ENCODE measurements around the gene ZNF184.
A peak's percentile ranks its signal among the peaks of the same experiment; 100 is the strongest.
"Not testable (repeated sequence)": the region's sequence is repeated elsewhere in the genome, so short reads cannot be mapped to it uniquely, and the experiment has no call there.

The ZNF184 gene

DNA sequence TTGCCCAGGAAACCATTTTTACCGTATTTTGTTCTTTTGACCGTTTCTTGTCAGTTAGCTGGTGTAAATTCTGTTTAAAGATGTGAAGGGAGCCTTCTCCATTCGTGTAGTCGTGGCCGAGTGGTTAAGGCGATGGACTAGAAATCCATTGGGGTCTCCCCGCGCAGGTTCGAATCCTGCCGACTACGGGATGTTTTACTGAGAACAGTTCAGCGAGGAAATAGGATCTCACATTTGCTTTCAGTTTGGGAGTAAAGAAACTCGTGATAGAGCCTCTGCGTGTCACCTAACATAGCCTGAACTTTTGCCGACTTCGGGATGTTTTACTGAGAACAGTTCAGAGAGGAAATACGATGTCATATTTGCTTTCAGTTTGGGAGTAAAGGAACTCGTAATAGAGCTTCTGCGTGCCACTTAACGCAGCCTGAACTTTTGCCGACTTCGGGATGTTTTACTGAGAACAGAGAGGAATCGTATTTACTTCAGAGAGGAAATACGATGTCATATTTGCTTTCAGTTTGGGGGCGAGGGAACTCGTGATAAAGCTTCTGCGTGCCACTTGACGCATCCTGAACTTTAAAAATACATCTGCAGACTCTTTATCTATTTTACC is 5.9 kb upstream of the ZNF184 start:
- peak; percentile 92 to 93 for DNase-seq

DNA sequence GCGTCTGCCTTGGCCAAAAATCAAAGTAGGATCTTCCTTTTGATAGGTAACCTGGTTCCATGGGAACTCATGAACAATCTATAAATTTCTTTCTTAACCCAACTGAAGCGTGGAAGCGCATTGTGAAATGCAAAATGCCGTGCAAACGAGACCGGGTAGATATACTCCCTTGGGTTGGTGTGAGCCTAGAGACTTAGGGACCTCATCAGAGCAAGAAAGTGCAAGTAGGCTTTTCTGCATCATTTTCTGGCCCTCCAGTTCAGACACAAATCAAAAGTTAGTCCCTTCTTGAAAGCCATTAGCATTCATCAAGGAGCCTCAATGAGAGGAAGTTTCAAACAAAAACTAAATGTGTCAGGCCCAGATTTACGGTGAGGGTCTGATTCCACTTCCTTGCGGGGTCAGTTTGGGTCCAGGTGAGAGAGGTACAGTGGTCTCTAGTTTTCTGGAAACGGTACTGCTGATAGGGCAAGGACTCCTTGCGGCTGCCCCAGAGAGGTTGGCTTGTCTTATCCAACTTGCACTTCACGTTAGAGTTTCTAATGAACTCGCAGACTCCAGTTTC is 5.3 kb upstream of the ZNF184 start:
- peak in 1 of 2 donors; percentile 3 for DNase-seq

DNA sequence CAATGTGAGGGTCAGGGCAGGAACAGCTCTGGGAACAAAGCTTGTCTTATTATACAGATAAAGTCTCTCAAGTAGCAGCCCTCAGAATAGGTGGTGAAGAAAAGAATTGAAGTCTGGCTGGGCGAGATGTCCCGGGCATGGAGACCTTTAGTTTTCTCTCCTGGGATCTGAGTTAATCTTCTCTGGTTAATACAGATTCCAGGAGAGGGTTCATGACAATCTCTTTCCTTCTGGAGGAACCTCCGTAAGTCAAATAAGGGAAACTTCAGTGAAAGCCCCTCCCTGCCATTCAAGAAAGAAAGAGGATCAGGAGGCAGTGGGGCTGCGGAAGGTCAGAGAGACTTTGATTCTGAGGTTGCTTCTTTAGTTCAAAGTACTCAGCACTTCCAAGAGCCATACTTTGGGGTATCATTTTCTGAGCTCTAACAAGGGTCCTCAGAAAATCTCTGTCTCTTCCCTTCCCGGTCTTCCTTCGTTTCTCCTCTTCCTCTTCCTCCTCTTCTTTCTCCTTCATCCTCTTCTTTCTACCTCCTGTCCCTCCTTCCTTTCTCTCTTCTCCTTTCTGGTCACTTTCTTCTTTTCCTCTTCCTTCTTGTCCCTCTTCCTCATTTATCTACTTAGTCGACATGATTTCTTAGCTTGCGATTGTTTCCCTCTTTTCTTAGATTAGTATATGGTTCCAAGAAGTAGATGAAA is 4.6 kb upstream of the ZNF184 start:
- no peak for DNase-seq

DNA sequence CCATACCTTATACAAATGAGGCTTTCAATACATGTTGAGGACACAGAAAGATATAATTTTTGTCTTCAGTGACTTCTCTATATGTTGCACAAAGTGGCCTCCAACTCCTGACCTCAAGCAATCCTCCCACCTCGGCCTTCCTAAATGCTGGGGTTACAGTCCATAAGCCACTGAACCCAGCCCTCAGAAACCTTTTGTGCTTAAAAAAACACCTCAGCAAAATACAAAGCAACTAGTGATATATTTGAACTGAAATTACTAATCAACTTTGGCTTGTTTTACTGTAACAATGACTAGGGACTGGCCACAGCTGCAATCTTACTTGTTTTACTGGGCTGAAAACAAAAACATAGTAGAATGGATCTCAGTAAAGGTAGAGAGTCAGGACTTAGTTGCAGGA is 3.2 kb upstream of the ZNF184 start:
- DNase-seq, result no peak

DNA sequence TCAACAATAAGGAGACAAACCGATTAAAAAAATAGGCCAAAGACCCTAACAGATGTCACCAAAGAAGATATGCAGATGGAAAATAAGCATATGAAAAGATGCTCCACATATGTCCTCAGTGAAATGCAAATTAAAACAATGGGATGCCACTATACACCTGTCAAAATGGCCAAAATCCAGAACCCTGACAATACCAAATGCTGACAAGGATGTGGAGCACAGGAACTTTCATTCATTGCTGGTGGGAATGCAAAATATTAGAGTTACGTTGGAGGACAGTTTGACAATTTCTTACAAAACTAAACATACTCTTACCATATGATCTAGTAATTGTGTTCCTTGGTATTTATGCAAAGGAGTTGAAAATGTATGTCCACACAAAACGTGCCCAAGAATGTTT is 1.8 kb upstream of the ZNF184 start:
- no peak for DNase-seq

DNA sequence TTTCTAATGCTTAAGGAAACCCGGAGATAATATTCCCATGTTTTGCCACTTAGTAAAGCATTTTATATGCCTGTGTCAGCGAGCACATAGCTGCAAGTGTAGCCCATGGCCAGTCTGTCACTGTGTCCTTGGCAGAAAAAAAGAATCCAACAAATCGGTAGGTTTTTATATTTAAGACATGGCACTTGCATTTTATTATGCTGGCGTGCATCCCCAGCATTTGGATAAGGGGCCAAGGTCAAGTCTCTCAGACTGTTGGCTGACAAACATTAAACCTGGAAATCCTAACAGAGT is 1.2 kb upstream of the ZNF184 start:
- no peak for DNase-seq

DNA sequence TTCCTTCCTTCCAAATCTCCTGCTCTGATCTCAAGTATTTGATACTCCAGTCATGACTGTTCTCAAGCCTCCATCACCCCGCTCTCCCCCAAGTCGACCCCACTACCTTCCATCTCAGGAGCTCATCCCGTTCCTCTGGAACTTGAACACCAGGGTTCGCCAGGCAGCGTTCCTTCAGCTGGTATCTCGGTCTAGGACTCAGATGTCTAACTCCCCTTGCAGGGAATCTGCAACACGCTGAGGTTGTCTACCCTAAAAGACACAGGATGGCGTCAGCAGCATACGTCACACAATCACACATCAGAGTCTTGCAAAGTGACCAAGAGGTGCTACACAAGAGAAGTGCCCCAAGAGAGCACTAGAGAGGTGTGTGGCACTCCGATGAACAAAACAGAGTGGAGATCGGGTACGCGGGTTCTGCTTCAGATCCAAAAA is 706 bp downstream of the ZNF184 start:
- DNase-seq, result peak; percentile 36 to 43

DNA sequence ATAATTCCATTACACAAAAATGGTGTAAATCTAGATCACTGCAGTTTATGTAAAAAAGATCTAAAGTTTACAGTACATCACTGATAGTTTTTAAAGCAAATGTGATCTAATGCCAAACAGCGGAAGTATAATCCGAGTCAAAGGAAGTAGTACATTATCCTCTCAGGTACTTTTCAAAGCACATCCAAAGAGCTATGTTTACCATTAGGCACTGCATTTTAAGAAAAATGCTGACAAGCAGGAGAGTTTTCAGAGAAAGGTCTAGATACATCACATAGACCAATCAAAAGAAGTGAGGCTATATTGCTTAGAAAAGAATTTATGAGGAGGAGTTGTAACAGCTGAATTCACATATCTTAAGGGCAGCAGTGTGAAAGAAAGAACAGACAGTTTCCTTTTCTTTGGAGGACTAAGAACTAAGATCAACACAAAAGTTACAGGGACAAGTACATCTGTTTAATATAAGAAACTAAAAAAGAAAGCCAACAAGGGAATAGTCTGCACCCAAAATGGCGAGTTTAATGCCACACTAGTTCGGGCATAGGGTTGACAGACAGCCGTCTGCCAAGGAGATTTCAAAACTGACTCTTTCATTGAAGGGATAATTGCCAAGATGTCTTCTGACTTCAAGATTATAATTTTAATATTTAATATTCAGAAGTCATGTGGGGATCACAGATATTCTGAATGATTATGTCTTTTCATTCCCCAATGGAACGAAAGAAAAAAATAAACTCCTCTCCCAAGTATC is 1.4 kb downstream of the ZNF184 start:
- DNase-seq, result no peak

DNA sequence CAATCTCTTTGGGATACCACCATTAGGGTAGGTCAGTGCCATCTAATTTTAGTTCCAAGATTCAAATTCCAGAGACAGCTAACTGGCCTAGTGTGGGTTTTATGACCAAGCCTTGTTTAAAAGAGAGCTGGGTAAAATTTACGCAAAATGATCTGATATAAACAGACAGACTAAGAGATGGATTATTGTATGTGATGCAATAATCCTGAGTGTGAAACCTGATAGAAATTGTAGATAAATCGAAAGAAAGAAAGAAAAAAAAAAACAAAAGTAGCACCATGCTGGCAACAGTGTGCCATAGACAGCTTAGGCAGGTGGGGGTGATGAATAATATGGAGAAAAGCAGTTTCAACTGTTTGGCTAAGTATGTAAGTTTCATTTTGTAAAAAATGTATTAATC is 2.9 kb downstream of the ZNF184 start:
- DNase-seq, result no peak

DNA sequence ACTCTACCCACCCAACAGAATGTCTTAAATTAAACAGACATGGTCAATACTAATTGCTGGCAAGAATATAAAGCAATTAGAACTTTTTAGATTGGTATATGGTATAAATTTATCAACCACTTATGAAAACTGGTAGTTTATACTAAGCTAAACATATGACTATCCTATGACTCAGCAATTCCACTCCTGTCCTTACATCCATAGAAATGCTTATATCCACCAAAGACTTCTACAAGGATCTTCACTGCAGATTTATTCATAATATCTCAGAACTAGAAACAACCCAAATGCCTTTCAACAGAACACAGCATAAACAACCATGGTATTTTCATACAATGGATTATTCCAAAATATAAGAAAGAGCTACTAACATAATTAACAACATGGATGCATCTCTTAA is 4.6 kb downstream of the ZNF184 start:
- DNase-seq, result no peak

DNA sequence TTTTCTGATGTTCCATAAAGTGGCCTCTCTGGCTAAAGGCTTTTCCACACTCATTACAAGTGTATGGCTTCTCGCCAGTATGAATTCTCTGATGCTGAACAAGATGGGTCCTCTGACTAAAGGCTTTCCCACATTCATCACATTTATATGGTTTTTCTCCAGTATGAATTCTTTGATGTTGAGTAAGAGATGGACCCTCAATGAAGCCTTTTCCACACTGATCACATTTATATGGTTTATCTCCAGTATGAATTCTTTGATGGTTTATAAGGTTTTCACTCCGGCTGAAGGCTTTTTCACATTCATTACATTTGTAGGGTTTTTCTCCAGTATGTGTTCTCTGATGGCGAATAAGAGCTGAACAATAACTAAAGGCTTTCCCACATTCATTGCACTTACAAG is 20.4 kb downstream of the ZNF184 start:
- no peak for DNase-seq

DNA sequence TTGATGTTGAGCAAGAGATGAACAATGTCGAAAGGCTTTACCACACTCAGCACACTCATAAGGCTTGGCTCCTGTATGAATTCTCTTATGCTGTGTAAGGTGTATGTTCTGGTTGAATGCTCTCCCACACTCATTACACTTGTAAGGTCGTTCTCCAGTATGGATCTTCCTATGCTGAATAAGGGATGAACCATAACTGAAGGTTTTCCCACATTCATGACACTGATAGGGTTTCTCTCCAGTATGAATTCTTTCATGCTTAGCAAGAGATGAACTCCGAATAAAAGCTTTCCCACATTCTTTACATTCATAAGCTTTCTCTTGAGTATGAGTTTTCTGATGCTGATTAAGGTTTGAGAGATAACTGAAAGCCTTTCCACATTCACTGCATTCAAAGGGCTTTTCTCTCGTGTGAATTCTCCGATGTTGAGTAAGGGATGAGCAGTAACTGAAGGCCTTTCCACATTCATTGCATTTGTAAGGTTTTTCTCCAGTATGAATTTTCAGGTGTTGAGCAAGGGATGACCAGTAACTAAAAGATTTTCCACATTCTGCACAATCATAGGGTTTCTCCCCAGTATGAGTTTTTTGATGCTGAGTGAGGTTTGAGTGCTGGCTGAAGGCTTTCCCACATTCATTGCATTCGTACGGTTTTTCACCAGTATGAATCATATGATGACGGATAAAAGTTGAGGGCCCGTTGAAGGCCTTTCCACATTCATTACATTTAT is 21.1 kb downstream of the ZNF184 start:
- DNase-seq, result no peak

DNA sequence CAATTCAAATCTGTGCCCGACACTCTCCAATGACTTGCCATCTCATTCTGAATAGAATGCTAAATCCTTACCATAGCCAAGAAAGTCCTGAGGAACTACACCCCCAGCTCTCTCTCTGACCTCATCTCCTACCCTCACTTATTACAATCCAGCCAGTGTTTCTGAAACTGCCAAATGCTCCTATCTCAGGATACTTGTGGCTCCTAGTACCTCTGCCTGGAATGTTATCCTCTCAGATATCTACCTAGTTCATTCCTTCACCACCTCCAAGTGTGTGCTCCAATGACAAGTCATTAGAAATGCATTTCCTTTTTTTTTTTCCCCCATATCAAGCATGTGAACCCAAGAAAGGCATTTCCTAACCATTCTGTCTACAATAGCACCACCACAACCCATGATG is 24.4 kb downstream of the ZNF184 start:
- DNase-seq, result no peak

DNA sequence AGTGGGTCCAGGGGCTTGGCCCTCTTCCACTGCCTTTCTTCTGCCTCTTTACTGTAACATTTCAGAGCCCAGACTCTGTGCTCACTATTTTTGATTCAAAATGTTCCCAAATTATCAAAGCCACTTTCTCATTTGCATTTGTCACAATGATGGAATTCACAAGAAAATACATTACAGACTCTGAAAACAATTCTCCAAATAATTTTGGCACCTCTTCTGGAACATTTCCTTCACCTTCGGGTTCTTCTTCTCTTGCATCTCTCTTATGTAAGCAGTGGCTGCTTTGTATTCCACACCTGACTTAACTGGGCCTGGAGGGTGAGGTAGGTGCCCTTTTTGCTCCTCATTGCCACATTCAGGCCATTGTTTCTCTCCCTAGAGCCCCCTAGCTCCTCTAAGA is 30.0 kb downstream of the ZNF184 start:
- no peak for DNase-seq

DNA sequence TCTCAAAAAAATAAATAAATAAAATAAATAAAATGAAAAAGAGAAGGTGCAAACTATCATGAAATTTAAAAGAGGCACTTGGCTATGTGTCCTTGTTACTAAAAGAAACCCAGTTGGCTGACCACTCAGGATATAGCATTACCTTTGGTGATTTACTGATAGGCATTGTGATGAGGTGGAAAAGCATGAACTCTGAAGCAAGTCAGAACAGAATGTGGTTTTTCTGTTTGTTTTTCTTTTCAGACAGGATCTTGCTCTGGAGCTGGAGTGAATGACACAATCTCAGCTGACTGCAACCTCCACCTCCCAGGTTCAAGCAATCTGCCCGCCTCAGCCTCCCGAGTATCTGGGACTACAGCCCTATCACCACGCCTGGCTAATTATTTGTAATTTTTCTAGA is 31.9 kb downstream of the ZNF184 start:
- DNase-seq, result no peak

DNA sequence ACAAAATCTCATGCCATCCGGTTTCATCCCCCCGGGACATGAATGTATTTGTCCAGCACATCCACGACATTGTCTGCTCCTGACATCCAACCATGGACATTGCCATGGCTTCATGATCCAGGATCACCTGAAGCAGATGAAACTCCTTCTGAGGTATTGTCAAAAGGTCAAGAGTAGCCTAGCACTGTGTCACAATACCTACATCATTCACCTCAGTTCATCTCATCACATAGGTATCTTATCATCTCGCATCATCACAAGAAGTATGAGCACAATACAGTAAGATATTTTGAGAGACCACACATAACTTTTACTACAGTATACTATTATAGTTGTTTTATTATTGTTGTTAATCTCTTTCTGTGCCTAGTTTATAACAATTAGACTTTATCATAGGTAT is 33.5 kb downstream of the ZNF184 start:
- no peak for DNase-seq

DNA sequence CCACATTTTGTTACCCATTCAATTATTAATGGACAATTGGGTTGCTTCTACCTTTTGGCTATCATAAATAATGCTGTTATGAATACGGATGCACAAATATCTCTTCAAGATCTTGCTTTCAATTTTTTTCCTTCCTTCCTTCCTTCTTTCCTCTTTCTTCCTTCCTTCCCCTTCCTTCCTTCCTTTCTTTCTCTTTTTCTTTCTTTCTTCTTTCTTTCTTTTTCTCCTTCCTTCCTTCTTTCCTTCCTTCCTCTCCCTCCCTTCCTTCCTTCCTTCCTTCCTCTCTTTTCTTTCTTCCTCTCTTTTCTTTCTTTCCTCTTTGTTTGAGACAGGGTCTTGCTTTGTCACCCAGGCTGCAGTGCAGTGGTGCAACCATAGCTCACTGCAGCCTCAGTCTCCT is 39.2 kb downstream of the ZNF184 start:
- DNase-seq, result no peak

DNA sequence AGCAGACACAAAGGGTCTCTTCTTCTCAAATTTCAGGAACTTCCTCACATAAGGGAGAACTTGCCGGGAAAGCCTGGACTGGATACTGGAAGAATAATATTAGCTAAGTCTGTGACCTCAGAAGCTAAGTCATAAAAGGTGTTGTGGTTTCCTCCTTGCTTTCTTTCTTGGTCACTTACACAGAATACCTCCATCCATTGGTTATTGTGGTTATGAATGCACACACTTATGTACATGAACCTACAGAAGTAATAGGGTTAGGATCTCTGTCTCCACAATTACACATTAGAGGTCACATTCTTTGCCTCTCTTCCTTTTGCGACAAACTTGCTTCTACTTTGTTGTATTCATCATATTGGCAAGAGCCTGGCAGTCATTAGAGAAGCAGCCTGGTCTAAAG is 43.9 kb downstream of the ZNF184 start:
- DNase-seq, result no peak

DNA sequence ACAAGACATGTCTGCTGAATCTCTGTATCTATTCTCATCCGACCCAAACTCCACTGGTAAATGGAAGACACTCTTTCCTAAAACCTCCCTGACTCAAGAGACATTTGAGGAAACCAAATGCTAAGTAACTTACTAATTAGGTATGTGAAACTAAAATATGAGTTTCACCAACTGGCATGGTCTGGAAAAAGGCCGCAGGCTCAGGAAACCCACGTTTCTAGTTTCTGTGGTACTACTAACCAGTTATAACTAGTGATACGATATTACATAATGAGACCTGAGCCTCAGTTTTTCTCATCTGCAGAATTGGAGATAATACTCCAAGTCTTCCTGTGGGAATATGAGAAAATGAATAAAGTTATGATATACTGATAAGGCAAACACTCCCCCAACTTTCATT is 44.4 kb downstream of the ZNF184 start:
- no peak for DNase-seq

DNA sequence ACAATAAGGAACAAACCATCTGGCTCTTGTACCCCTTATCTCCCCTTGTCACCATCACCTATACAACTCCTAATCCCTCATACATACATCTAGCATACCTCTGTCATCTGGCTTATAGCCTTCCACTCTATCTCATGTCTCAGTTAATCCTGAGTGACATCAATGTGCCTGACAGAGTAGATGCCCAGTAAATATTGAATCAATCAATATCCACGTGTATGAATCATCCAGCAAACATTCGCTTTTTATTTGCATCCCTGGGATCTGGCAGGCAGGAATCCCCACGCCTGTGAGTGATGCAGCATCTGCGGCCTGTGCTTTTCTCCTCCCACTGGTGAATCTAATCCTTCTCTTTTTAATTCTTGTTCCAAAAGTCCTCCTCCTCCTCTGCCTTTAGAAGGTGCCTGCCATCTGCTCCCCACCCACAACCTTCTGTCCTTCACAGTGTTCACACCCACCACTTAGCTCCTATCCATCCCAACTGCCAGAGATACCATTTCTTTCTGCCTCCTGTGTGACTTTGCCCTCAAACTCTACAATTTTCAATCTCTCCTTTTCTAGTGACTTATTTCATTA is 46.8 kb downstream of the ZNF184 start:
- DNase-seq, result no peak

DNA sequence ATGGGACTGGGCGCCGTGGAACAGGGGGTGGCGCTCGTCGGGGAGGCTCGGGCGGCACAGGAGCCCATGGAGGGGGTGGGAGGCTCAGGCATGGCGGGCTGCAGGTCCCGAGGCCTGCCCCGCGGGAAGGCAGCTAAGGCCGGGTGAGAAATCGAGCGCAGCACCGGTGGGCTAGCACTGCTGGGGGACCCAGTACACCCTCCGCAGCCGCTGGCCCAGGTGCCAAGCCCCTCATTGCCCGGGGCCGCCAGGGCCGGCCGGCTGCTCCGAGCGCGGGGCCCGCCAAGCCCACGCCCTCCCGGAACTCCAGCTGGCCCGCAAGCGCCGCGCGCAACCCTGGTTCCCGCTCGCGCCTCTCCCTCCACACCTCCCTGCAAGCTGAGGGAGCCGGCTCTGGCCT is 48.1 kb downstream of the ZNF184 start:
- not testable (repeated sequence) for DNase-seq

DNA sequence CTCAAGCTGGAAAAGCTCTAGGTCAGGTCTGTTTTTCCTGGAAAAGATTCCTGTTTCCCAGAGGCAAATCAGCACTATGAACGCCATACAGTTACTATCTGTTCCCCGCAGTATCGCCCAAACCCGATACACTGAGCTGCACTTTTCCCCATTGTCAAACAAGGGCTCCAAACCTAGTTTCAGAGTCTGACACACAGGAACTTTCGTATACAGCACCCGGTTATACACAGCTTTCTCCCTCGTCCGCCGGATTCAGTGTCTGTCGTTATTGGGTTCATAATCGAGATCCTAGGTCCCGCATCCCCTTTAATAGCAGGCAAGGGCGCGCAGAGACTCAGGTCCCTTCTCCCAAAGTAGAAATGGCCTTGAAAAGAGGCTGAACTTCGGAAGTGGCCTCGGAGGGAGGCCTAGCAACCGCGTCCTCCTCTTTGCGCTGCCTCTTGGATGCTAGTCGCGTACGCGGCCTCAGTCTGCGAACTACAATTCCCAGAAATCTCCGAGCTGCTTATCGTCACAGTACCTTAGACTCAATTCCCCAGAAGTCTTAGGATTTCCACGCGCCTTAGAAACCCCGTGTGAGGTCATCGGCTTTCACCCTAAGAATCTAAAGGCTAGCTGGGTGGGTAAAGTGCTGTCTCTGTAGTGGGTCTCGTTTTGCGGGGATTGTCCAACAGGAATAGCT is 50.1 kb downstream of the ZNF184 start:
- no peak for DNase-seq

DNA sequence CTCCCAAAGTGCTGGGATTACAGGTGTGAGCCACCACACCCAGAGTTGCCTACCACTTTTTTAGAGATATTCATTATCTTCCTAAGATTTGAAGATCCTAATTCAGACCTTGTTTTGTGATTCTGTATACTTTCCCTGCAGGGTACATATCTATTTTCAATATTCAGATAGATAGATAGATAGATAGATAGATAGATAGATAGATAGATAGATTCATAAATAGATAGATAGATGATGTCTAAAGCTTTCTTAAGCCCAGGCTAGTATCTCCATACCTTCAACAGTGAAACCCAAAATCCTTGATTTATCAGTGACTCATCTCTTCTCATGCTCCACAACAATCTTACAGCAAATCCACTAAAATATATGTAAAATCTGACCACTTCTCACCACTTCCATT is 53.5 kb downstream of the ZNF184 start:
- no peak for DNase-seq
